ENCODE measurements around the gene SAMD4A. TPM values are rescaled to one million over a fixed set of nuclear protein-coding genes. Genes with fewer than 3 reads are reported as not detected.
A peak's percentile ranks its signal among the peaks of the same experiment; 100 is the strongest.

The SAMD4A gene
- total RNA-seq, 1 experiment from 2014 or later: 2.9 TPM

DNA sequence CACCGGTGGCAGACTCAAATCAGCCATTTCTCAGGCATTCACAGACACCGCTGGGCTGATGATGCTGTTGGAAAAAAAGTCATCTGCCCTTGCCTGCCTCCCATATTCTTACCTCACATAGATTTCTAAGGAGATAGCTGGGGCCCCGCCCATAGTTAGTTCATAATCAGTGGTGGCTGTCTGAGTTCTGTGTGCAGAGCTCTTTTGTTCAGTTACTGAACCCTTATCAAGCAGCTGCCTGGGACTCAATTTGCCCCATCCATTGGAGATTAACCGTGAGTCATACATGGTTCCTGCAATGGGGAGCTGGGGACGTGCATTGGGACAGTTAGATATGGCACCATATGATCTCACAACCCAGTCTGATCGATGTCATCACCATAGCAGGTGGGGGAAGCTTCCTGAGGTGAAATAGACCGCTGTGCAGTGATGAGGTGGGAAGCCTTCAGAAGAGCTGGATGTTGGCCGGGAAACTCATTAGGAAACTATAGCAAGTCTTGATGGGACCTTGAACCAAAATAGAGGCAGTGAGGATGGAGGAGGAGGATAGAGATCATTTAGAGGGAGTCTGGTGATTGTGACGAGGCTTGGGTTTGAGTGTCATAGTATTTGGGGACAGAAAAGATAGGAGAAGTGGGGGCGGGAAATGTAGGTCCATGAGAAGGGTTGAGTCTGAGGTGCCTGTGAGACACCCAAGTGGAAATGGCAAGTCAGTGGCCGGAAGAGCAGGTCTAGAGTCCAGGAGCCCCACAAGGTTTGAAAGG is 187.9 kb downstream of the SAMD4A start:
- in situ Hi-C loops (cut with HindIII; ENCODE audit: low pct_unique_long_range_greater_than_20kb, low sequenced_read_pairs): no loop called here
- DNase-seq (ENCODE audit: low read depth): no peak

DNA sequence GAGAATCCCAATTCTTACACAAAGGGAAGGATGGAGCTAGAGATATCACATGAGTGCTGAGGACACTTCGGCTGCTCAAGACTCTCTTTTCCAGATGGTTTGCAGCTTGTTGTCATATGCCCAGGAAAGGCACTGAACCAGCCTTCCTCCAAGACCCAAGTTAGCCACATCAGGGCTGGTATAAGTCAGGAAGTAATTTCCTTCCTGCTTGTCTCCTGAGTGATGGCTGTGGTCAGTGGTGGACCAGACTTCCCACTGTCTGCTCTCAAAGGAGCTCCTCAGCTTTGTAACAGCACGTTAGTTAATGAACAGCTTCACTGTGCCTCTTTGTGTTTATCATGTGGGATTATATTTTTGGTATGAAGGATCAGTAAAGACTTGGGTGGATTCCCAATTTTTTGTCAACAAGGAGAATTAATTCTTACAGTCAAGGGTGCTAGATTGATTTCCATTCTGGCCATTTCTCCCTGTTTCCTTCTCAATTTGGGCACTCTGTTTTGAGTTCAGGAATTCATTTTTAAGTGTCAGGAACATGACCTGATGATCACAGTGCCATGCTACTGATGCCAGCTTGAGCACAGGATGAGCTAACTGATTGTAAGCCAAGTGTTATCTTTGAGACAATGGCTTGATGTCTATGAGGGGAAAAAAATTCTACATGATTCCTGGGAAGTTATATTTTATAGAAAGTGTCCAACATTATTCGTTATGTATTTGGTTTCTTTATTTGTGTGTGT is 189.9 kb downstream of the SAMD4A start:
- no peak for DNase-seq (ENCODE audit: low read depth)
- in situ Hi-C loops (cut with HindIII; ENCODE audit: low pct_unique_long_range_greater_than_20kb, low sequenced_read_pairs): no loop called here

DNA sequence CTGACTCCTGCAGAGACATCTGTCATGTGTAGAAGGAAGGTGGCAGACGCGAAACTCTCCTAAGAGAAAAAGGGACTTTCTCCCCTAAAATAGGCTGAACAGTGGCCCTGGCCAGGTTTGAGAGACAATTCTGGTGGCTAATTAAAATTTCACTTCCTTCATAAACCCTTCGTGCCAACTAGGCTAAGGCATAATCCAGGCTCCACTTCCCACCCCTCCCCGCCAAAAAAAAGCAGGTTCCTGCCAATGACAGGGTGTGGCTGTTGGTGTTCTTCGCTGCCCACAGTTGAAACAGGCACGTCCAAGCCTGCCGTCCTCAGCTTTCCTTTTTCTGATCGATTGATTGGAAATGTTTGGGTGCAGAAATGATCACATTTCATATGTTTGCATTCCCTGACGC is 191.1 kb downstream of the SAMD4A start:
- in situ Hi-C loops (cut with HindIII; ENCODE audit: low pct_unique_long_range_greater_than_20kb, low sequenced_read_pairs): no loop called here
- DNase-seq (ENCODE audit: low read depth): no peak

DNA sequence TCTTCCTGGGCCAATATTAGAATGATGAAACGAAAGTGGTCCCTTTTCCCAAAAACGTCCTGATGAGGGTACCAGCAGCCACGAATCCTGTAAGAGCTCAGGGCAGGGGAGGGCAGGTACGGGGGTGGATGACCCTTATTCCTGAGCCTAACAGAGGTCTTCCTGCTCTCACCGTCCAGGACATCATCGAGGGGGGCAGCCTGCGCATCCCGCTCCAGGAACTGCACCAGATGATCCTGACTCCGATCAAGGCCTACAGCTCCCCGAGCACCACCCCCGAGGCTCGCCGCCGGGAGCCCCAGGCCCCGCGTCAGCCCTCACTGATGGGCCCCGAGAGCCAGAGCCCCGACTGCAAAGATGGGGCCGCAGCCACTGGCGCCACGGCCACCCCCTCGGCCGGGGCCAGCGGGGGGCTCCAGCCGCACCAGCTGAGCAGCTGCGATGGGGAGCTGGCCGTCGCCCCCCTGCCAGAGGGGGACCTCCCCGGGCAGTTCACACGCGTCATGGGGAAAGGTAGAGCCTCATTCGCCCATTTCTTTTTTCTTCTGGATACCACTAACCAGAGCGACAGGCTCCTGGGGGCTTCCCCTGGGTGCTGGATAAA is 193.2 kb downstream of the SAMD4A start:
- in situ Hi-C loops (cut with HindIII; ENCODE audit: low pct_unique_long_range_greater_than_20kb, low sequenced_read_pairs): no loop called here
- no peak for DNase-seq (ENCODE audit: low read depth)

DNA sequence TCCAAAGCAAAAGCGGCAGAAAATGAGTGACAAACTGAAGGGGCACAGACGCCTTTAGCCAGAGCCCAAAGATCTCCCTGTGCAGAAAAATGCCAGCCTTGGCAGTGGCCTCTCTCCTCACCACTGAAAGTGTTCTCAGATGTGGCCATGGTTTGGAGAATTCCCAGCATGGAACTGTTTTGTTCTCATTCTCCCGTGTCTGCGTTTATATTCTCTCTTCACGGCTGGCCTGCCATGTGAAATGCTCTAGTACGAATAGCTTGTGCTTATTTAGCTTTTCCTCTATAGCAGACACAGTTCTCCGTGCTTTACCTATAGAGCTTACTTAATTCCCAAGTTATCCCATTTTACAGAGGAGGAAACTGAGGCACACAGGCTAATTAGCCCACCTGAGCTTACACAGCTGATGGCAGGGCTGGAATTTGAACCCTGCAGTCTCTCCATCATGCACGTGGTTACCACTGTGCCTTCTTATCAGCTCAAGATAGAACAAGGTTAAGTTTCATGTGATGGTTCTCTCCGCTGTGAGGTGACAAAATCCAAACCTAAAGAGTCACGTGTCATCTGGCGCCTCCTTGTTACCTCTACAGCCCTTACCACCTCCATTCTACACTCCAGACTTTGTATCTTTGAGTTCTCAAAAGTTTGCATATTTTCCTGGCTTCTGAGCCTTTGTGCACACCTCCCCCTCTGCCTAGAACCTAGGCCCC is 194.1 kb downstream of the SAMD4A start:
- no peak for DNase-seq (ENCODE audit: low read depth)
- in situ Hi-C loops (cut with HindIII; ENCODE audit: low pct_unique_long_range_greater_than_20kb, low sequenced_read_pairs): no loop called here

DNA sequence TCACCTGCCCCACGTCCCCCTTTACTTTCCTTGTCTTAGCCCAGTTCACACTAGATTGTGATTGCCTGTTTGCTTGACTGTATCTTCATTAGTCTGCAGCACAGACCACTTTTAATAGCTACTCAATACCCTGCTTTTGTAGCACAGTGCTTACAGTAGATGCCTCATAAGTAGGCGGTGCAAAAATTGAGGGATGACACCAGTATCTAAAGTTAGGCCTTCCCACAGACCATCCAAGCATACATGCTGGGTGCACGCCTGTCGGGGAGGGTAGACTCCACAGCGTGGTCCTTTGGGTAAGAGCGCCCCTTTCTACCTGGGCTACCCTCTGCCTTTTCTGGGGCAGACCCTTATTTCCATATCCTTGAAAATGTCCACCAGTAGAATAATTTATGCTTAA is 194.9 kb downstream of the SAMD4A start:
- in situ Hi-C loops (cut with HindIII; ENCODE audit: low pct_unique_long_range_greater_than_20kb, low sequenced_read_pairs): no loop called here
- no peak for DNase-seq (ENCODE audit: low read depth)

DNA sequence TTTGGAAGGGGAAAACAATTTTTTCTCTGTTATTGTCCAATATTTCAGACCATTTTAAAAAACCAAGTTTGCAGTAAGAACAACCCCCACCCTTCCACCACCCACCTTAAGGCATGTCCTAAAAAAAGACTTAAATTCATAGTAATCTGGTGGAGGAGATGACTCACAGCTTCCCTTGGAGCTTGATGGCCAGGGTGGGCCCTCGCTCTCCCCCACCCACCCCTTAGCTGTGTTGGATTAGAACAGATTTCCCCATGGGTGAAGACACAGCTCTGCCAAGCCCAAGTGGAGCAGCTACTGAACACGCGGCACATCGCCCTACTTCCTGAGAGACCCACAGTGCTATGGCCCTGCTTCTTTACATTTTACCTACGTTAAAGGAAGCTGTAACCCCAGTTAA is 195.4 kb downstream of the SAMD4A start:
- in situ Hi-C loops (cut with HindIII; ENCODE audit: low pct_unique_long_range_greater_than_20kb, low sequenced_read_pairs): no loop called here
- DNase-seq (ENCODE audit: low read depth): no peak

DNA sequence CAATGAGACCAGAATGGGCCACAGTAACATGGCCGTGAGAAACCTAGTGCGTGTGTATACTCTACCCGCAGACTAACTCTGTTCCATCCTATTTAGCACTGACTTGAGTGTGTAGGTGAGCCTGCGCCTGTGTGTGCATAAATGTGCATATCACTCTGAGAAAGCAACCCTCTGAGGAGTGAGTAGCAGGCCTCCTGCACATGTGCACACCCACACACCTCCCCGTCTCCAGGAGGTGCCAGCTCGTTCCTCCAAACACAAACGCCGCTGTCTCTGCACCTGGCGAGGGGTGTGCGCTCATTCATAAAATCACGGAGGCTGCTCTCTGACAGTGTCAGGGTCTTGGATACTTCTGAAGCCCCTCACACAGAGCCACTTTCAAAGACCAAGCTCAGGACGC is 196.8 kb downstream of the SAMD4A start:
- in situ Hi-C loops (cut with HindIII; ENCODE audit: low pct_unique_long_range_greater_than_20kb, low sequenced_read_pairs): no loop called here
- no peak for DNase-seq (ENCODE audit: low read depth)

DNA sequence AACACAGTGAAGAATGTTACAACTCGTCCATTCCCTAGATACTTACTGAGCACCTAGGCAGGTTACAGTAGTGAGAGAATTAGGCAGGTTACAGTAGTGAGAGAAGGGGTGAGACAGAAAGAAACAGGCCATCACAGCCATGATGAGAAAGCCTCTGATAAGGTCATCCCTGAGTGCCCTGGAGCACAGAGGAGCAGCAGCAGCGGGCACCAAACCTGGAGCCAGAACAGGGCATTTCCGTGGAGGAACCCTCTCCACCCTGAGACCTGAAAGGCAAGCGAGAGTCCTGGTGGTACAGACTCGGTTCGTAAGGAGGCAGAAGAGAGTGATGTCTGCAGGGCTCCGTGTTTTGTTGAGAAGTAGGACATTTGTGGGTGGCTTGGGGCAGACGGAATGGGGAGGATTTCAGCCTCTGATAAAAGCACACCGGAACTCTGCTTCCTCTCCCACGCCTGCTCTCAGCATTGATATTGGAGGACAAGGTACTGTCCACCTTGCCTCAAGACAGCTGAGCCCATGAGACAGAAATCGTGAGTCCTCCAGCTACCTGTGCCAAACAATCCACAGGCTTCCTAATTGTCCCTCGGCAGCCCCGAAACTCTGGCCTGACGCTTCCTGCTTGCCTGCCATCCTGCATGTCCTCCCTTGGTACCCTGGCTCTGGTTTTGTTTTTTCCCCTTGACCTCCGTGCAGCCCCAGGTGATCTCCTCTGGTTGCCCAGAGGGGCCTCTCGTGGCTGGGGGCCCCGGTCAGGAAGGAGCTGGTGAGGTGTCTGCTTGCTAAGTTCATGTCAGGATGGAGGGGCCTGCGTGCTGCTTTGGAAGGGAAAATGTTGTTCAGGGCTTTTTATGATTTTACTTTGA is 199.6 kb downstream of the SAMD4A start:
- no peak for DNase-seq (ENCODE audit: low read depth)
- in situ Hi-C loops (cut with HindIII; ENCODE audit: low pct_unique_long_range_greater_than_20kb, low sequenced_read_pairs): no loop called here

DNA sequence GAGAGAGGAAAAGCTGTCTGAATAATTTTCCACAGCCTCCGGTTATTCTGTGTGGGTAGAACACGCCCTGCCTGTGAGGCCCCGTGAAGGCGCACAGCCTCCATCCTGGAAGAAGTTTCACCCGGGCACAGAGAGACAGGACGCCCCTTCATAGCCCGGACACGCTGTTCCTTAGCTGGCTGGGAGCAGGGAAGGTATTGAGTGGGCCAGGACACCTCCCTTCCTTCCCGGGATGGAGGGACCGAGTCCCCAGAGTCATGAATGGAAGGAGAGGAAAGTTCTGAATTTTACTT is 200.2 kb downstream of the SAMD4A start:
- no peak for DNase-seq (ENCODE audit: low read depth)
- in situ Hi-C loops (cut with HindIII; ENCODE audit: low pct_unique_long_range_greater_than_20kb, low sequenced_read_pairs): no loop called here

DNA sequence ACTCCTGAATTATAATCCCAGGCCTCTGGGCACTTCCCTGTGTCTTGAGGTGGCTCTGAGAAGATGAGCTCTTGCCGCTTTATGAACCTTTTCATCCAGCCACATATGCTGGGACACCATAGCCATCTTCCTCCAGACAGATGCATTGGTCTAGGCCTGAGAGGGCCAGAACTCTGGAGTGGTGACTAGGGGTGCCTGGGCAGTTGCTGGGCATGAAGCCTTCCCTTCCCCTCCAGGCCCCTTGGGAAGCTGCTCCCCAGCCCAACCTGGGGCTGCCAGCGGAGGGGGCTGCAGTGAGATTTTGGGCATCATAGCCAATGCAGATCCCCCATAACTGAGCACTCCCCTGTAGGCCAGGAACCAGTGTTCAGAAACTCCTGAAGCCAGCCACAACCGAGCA is 200.5 kb downstream of the SAMD4A start:
- in situ Hi-C loops (cut with HindIII; ENCODE audit: low pct_unique_long_range_greater_than_20kb, low sequenced_read_pairs): no loop called here
- DNase-seq (ENCODE audit: low read depth): no peak

DNA sequence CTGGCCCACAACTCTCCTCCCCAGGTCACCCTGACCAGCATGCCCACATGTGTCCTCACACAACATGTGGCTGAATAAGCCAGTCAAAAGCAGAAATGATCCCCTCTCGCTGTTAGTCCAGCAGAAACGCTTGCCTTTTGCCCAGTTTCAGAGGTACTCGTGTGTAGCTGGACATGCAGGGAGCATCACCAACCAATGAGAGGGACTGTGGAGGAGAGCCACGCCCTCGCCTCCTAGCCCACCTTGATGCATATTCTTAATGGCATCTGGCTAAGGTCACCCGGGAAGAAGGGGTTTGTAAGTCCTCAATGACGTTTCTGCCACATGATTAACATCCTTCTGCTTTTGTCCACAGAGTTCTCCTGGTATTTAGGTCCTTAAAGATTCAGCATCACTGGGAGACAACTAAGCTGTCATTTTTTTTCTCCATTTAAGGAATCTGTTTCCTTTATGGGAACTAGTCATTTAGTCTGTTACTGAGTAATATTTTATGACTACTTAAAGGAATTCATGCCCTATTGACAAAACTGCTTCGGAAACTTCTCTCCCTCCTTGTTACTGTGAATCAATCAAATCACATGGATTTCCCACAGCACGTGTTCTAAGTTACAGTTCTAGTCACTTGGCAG is 201.7 kb downstream of the SAMD4A start:
- no peak for DNase-seq (ENCODE audit: low read depth)
- in situ Hi-C loops (cut with HindIII; ENCODE audit: low pct_unique_long_range_greater_than_20kb, low sequenced_read_pairs): no loop called here

DNA sequence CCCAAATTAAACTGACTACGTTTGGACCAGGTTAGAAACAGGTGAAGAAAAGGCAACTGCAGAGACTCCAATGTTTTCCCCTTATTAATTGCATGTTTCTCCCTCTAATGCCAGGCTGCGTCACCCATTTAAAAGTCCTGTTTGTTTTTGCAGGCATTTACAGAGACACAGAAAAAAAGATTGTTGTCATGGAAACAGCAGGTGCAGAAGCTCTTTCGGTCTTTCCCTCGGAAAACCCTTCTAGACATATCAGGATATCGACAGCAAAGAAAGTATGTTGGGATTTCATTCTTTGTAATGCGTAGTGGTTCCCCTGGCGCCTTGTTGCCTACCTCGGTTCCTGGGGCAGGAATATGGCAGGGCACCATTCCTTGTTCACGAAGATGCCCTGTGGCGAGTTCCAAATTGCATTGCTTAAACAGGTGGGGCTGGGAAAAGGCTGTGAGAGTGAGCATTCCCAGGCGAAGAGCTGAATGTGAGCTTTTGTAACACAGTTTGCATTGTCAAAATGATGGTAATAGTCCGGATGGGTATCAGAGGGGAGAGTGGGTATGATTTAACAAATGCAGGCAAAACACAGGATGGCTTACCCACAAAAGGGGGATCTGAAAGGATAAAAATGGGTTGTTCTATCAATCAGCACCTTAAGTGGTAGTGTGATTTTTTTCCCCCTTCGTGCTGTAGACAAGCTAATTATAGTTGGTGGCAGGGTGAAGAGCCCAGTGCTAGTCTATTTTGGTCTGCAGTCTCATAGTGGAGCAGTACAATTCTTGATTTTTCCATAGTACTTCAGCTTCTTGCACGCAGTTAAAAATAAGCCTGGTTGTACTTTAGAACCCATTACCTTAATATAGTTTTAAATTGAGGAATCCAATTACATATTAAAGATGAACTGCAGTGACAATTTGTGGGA is 203.3 kb downstream of the SAMD4A start:
- in situ Hi-C loops (cut with HindIII; ENCODE audit: low pct_unique_long_range_greater_than_20kb, low sequenced_read_pairs): no loop called here
- no peak for DNase-seq (ENCODE audit: low read depth)

DNA sequence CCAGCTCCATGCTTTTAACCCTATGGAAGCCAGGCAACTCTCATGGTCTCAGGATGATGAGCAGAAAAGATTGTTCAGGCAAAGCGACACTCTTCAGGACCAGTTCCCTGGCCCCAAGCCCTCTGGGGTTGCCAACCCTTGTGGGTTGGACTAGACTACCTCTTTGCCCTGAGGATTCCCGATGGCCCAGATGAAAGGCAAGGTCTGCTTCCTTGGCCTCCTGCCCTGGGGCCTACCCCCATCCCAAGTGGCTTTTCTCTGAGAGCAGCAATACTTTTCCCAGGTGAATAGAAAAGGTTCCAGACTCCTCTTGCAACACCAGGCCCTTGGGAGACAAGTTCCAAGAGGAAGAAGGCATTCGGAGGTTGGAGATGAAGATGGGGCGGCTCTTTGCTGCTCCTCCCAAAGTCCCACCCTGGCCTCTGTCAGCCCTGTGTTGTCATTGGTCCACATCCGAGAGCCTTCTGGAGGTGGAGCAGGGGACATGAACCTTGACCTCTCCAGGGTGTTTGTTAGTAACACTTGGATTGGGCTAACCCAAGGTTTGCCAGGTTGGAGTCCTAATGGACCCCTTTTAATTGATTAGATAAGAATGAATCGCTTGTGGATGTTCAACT is 204.6 kb downstream of the SAMD4A start:
- DNase-seq (ENCODE audit: low read depth): no peak
- in situ Hi-C loops (cut with HindIII; ENCODE audit: low pct_unique_long_range_greater_than_20kb, low sequenced_read_pairs): no loop called here

DNA sequence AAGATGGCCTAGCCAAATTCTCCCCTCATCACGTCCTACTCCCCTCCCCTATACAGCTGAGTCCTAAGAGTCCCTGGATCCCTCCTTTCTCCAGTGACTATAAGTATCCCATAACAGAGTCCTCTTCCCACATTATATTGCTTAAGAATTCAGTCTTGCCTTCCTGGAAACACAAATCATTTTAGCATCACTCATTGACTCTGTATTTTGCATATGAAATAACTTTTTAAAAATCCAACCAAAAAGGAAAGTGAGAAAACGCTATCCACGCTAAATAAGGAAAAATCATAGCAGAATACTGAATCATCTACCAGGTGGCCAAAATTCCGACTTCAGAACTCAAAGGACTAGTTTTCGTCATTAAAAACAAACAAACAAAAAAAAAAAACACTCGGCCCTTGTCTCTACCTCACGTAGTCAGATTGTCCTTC is 205.5 kb downstream of the SAMD4A start:
- DNase-seq (ENCODE audit: low read depth): no peak

DNA sequence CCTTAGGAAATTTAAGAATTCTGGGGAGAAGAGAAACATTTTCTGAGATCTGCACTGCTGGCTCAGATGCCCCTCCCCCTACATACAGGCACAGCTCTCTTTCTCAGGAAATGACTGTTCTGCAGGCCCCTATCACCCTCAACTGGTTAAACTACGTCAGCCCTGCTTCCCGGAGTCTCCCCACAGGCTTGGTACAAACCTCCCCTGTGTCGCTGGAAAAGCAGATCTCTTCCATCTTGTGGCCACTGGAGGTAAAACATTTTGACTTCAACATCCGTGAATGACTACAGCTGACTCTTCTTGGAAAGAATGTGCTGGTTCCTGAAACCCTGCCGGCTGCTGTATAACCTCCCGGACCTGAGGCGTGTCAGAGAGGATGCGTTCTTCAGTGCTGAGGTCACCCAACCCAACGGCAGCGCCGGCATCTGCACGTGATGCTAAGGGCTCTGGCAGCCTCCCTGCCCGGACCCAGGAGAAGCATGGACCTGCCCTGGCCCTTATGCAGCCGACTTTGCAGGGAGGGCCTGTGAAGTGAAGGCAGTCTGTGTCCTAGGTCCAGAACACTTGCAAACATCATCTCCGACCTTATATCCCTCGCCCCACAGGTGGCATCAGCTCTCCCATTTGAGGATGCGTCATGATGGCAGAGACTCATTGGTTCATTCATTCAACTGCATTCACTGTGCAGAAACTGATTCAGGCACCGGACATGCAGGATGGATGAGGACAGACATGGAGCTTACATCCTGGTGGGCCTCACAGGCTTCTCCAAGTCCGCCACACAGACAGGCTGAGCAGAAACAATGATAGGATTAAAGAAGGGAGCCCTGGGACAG is 206.5 kb downstream of the SAMD4A start:
- in situ Hi-C loops (cut with HindIII; ENCODE audit: low pct_unique_long_range_greater_than_20kb, low sequenced_read_pairs): no loop called here
- DNase-seq (ENCODE audit: low read depth): peak; percentile 97

More for the DNA sequence above, 205.5 kb downstream of the SAMD4A start:
- in situ Hi-C loops (cut with HindIII; ENCODE audit: low pct_unique_long_range_greater_than_20kb, low sequenced_read_pairs): no loop called here
